Nephron (organoid): ENCODE measurements around the gene RAP1GAP2.

ENCODE experiments used
- H3K27ac Mint-ChIP-seq, 3 experiments: 2 replicates each; pipeline ENCODE4 v1.8.0; 2020; ENCODE audit warnings: mixed read lengths in 3 of 3, mild to moderate bottlenecking in 2 of 3, moderate library complexity in 1 of 3
- H3K27me3 Mint-ChIP-seq: 2 replicates; pipeline ENCODE4 v1.8.0; 2021; ENCODE audit warnings: low read depth, mild to moderate bottlenecking, moderate library complexity, mixed read lengths
- H3K36me3 Mint-ChIP-seq: 2 replicates; pipeline ENCODE4 v1.8.0; 2020; ENCODE audit warnings: low read depth, mixed read lengths
- H3K4me1 Mint-ChIP-seq: 2 replicates; pipeline ENCODE4 v1.8.0; 2020; ENCODE audit warnings: mixed read lengths
- H3K4me3 Mint-ChIP-seq, 3 experiments: 2 replicates each; pipeline ENCODE4 v1.8.0; 2020; ENCODE audit warnings: mild to moderate bottlenecking in 3 of 3, mixed read lengths in 3 of 3, moderate library complexity in 2 of 3
- H3K9me3 Mint-ChIP-seq: 2 replicates; pipeline ENCODE4 v1.8.0; 2020; ENCODE audit warnings: mixed read lengths
- CTCF ChIP-seq, 3 experiments: fragments of 200-600 bp; sonication (generic); IDR thresholded peaks; one replicate each; pipeline ENCODE4 v1.5.0; 2021; ENCODE audit warnings: antibody characterized with exemption in 3 of 3; ENCODE audit not compliant: unreplicated experiment in 3 of 3

The RAP1GAP2 gene

GRCh38 chr17:2867441-2868424 lies 71.5 kb downstream of the RAP1GAP2 start:
- H3K27ac Mint-ChIP-seq, result peak overlapping the region in 1 of 3 experiments; percentile 41
- TF ChIP-seq CTCF (IDR thresholded peaks at IDR 0.05; ENCODE audit: unreplicated experiment in 3 of 3), result no peak
- no peaks in the 10 kb centered on the region for H3K4me1 Mint-ChIP-seq
- H3K36me3 Mint-ChIP-seq, result no peaks in the 10 kb centered on the region
- H3K4me3 Mint-ChIP-seq, result no peak overlapping the region
- no peaks in the 10 kb centered on the region for H3K9me3 Mint-ChIP-seq
- peaks cover 18% of the 10 kb centered on the region for H3K27me3 Mint-ChIP-seq

- peaks cover 24% of the 10 kb centered on the region for H3K27me3 Mint-ChIP-seq
- no peaks in the 10 kb centered on the region for H3K9me3 Mint-ChIP-seq
- H3K27ac Mint-ChIP-seq, result no peak overlapping the region
- no peaks in the 10 kb centered on the region for H3K4me1 Mint-ChIP-seq
- no peak overlapping the region for H3K4me3 Mint-ChIP-seq
- TF ChIP-seq CTCF (IDR thresholded peaks at IDR 0.05; ENCODE audit: unreplicated experiment in 3 of 3), result no peak
- no peaks in the 10 kb centered on the region for H3K36me3 Mint-ChIP-seq
Measured at GRCh38 chr17:2869604-2870003, 73.4 kb downstream of the RAP1GAP2 start.

- no peaks in the 10 kb centered on the region for H3K9me3 Mint-ChIP-seq
- TF ChIP-seq CTCF (IDR thresholded peaks at IDR 0.05; ENCODE audit: unreplicated experiment in 3 of 3), result no peak
- H3K4me3 Mint-ChIP-seq, result no peak overlapping the region
- peaks cover 24% of the 10 kb centered on the region for H3K27me3 Mint-ChIP-seq
- H3K4me1 Mint-ChIP-seq, result no peaks in the 10 kb centered on the region
- H3K36me3 Mint-ChIP-seq, result peaks cover 1% of the 10 kb centered on the region
- H3K27ac Mint-ChIP-seq, result peak overlapping the region in 1 of 3 experiments; percentile 37
Measured at GRCh38 chr17:2871205-2871604, 75.0 kb downstream of the RAP1GAP2 start.

GRCh38 chr17:2871720-2872119 lies 75.5 kb downstream of the RAP1GAP2 start:
- H3K27me3 Mint-ChIP-seq, result peaks cover 24% of the 10 kb centered on the region
- H3K27ac Mint-ChIP-seq, result no peak overlapping the region
- no peaks in the 10 kb centered on the region for H3K9me3 Mint-ChIP-seq
- no peak overlapping the region for H3K4me3 Mint-ChIP-seq
- no peaks in the 10 kb centered on the region for H3K4me1 Mint-ChIP-seq
- no peak for TF ChIP-seq CTCF (IDR thresholded peaks at IDR 0.05; ENCODE audit: unreplicated experiment in 3 of 3)
- H3K36me3 Mint-ChIP-seq, result peaks cover 5% of the 10 kb centered on the region

GRCh38 chr17:2872282-2872681 lies 76.0 kb downstream of the RAP1GAP2 start:
- TF ChIP-seq CTCF (IDR thresholded peaks at IDR 0.05; ENCODE audit: unreplicated experiment in 3 of 3), result no peak
- Mint-ChIP-seq H3K27ac (no peak overlapping the region), H3K9me3 (no peaks in the 10 kb centered on the region), H3K36me3 (peaks cover 5% of the 10 kb centered on the region), H3K4me3 (no peak overlapping the region), H3K27me3 (peaks cover 28% of the 10 kb centered on the region), H3K4me1 (no peaks in the 10 kb centered on the region)
